OCI-M1 (cell line): ENCODE data around the gene EXOC4.
"Not testable (repeated sequence)": the region's sequence is repeated elsewhere in the genome, so short reads cannot be mapped to it uniquely, and the experiment has no call there.

ENCODE experiments used
- DNase-seq: peaks from one replicate; lab custom pipeline; 2025; lab: John Stamatoyannopoulos, UW

EXOC4 gene

GRCh38 chr7:133873631-133874030, 620.8 kb downstream of the EXOC4 start:
- DNase-seq: no peak

DNA sequence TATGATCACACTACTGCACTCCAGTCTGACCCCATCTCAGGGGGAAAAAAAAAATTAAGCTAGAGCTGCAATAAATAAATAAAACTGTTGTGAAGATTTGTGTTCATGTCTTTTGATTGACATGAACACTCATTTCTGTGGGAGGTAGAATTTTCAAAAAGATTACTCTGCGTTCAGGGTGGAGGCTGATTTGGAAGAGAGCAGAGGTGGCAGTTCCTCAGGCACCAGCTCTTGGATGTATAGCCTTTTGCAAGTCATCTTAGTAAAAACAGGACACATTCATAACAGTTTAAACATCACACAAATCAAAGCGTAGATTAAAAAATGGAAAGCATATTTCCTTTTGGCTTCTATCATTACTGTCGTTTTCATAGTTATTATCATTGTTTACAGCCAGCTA, 630.7 kb downstream of the EXOC4 start:
- no peak for DNase-seq

DNA sequence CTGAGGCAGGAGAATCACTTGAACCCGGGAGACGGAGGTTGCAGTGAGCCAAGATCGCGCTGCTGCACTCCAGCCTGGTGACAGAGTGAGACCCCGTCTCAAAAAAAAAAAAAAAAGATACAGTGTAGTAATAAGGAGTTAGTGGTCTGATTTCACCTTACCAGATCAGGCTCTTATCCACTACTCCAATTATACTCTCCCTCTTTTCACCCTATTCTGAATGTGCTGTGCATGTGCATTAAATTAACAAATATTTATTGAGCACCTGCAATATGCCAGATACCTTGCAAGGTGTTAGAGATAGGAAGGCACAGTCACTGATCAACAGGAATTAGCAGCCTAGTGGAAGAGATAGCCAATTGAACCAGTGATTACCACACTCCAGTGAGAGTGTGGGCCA, 632.3 kb downstream of the EXOC4 start:
- no peak for DNase-seq

- DNase-seq: no peak
Observed at GRCh38 chr7:133886086-133886485, 633.2 kb downstream of the EXOC4 start.

GRCh38 chr7:133886797-133887196, 633.9 kb downstream of the EXOC4 start:
- DNase-seq: no peak

DNA sequence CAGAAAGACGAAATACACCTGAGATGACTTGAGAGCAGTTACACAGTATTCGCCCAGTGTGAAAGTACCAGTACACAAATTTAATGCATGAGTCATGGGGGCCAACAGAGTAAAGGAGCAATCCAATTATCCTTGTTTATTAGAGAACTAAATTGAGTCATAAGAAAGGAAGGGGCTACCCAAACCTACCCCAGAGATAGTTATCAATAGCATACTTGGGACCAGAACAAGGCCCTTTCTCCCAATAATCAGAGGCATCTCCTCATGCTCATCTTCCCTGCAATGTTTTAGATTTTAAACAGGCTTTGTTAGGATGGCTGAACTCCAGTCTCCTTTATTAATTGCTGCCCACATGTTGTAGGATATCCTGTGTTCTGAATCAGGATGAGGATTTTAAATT, 634.6 kb downstream of the EXOC4 start:
- no peak for DNase-seq

DNA sequence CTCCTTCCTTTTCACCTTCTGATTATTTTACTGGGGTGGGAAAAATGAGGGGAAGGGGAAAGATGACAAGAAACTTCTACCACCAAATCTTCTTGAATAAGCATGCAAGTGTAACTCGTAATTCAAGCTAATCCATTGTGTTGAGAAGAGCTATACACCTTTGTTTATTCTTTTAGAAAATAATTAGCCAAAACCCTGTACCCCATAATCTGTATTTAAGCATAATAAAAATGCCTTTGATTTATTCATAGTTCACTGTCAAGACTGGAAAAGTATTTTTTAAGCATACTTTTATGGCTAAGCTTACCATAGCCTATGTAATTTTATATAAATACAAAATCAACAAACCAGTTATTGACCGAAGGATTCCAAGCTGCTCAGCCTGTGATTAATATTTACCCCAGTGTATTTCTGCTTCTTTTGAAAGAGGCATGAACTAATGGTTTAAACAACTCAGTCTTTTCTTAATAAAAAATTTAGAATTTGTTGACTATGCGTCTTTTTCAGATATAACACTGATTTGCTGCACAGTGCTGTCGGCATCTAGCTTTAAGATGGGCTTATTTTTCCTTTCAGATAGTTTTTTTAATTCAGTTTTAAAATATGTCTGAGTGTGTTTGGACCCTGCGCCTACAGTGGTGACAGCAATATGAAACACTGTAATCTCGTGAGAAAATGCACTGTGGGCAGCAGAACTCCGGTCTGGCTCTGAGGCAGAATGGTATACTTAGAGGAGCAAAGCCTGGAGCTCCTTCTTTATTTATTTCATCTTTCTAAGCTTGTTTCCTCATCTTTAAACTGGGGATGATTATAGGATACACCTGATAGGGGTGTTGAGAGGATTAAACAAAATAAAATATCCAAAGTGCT, 635.4 kb downstream of the EXOC4 start:
- no peak for DNase-seq

- no peak for DNase-seq
Observed at GRCh38 chr7:133904776-133905175, 651.9 kb downstream of the EXOC4 start.

GRCh38 chr7:133906553-133906952, 653.7 kb downstream of the EXOC4 start:
- DNase-seq: not testable (repeated sequence)

- DNase-seq: no peak
Observed at GRCh38 chr7:133910761-133911160, 657.9 kb downstream of the EXOC4 start.

DNA sequence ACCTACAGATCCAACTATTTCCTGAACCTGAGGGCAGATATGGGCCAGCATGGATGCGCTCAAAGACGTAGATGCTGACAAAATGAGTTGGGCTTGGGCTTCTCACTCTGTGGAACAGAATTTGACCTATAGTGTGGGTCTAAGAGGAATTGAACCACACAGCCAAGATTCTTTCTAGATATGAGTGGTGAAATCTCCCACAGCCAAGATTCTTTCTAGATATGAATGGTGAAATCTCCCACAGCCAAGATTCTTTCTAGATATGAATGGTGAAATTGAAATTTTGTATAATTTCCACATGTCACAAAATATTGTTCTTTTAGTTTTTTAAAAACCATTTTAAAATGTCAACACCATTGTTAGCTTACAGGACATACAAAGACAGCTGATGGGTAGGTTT, 658.8 kb downstream of the EXOC4 start:
- DNase-seq: no peak

GRCh38 chr7:133912916-133913697, 660.2 kb downstream of the EXOC4 start:
- DNase-seq: no peak

- no peak for DNase-seq
Observed at GRCh38 chr7:133916621-133917020, 663.7 kb downstream of the EXOC4 start.

- DNase-seq: no peak
Observed at GRCh38 chr7:133919810-133920209, 666.9 kb downstream of the EXOC4 start.

- DNase-seq: no peak
Observed at GRCh38 chr7:133921635-133922182, 668.8 kb downstream of the EXOC4 start.

- DNase-seq: no peak
Observed at GRCh38 chr7:133923974-133924373, 671.1 kb downstream of the EXOC4 start.

GRCh38 chr7:133931053-133931452, 678.2 kb downstream of the EXOC4 start:
- no peak for DNase-seq

DNA sequence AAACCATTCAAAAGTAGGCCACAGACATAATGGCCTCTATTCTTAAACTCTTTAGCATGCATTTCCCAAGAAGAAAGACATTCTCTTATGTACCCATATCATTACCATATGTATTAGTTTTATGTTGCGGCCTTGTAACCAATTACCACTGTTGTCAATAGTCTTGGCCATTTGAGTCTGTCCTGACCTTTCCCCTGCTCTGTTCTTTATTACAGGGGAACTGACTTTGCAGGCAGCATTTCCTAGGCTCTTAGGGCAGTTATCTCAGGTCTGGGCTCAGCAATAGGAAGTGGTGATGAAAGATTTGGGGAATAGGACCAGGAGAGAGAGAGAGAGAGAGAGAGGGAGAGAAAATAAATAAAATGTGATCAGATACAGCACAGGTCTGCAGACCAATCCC, 679.7 kb downstream of the EXOC4 start:
- DNase-seq: no peak

- DNase-seq: no peak
Observed at GRCh38 chr7:133934262-133934976, 681.5 kb downstream of the EXOC4 start.

GRCh38 chr7:133934977-133935330, 682.1 kb downstream of the EXOC4 start:
- DNase-seq: no peak

DNA sequence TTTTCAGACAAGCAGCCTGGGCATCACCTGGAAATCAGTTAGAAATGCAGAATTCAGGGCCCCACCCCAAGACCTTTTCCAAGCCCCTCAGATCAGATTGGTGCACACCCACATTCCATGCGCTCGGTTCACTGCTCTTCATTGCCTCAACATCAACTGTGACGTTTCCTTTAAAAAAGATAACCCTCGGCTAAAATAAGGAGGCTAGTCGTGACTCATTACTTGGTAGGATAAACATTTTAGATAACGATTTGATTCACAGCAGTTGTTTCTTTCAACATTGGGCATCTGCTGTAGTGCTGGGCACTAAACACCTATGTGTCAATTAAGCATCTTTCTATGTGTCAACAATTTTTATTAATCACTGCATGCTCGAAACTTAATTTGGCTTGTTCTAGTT, 683.2 kb downstream of the EXOC4 start:
- DNase-seq: no peak

DNA sequence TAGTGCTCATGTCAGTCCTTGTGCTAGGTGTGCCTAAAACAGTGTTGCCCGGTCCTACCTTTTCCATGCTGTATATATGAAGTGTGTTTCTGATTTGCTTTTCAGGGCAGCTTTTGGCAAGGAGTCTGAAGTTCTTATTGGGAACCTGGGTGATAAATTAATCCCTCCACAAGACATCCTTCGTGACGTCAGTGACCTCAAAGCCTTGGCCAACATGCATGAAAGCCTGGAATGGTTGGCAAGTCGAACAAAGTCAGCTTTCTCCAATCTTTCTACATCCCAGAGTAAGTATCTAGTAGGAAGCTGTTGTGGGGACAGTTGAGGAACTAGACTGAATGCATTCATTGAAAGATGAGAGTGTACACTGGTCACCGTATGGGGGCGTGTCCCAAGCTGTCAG, 684.9 kb downstream of the EXOC4 start:
- DNase-seq: no peak
